GM12801 (cell line): ENCODE data around the gene KBTBD12.

ENCODE experiments used
- CTCF ChIP-seq: IDR thresholded peaks from one replicate; pipeline ENCODE4 v1.5.1; 2011; ENCODE audit warnings: control low read depth; ENCODE audit not compliant: insufficient read length; ENCODE audit errors: extremely low read depth

The KBTBD12 gene

GRCh38 chr3:127997961-127998360 lies 82.9 kb downstream of the KBTBD12 start:
- no peak for TF ChIP-seq CTCF

GRCh38 chr3:127998596-127998995 lies 83.6 kb downstream of the KBTBD12 start:
- no peak for TF ChIP-seq CTCF

- no peak for TF ChIP-seq CTCF
Observed at GRCh38 chr3:127999509-128000106, 84.6 kb downstream of the KBTBD12 start.

- no peak for TF ChIP-seq CTCF
Observed at GRCh38 chr3:128001576-128001975, 86.5 kb downstream of the KBTBD12 start.

- TF ChIP-seq CTCF = no peak
Observed at GRCh38 chr3:128004661-128005060, 89.6 kb downstream of the KBTBD12 start.

- TF ChIP-seq CTCF = no peak
Observed at GRCh38 chr3:128006061-128007032, 91.3 kb downstream of the KBTBD12 start.

GRCh38 chr3:128007033-128007424 lies 92.0 kb downstream of the KBTBD12 start:
- no peak for TF ChIP-seq CTCF
